ENCODE results near the gene ABHD13.

- TF ChIP-seq POLR2AphosphoS5 (IDR thresholded peaks at IDR 0.05; ENCODE audit: low read depth, low read length) (no peak), REST (IDR thresholded peaks at IDR 0.05; ENCODE audit: insufficient read depth in 1 of 2, low read depth in 2 of 2, low read length in 2 of 2) (no peak), SIN3A (IDR thresholded peaks at IDR 0.05; ENCODE audit: borderline replicate concordance, insufficient read depth, low read length) (no peak)
These were observed 8.0 kb downstream of the ABHD13 start for GRCh38 chr13:108226184-108226583.
